HepG2 (cell line): Measurements from ENCODE around the gene KATNB1. TPM values are rescaled to one million over a fixed set of nuclear protein-coding genes. Genes with fewer than 3 reads are reported as not detected.
A peak's percentile ranks its signal among the peaks of the same experiment; 100 is the strongest.

Source experiments
- ATAC-seq: fragments of 200-7000 bp; cut with Tn5 transposase; 3 replicates; pipeline ENCODE4 v1.9.1; 2020; ENCODE audit warnings: mild to moderate bottlenecking, moderate library complexity
- BruUV-seq: library from RNA; stranded (reverse); fragments of 400-500 nt; replicated peaks from 2 replicates; lab custom pipeline; 2021; lab: Mats Ljungman, UMichigan
- CTCF ChIA-PET: fragments of 300-600 bp; formaldehyde crosslinking; extraction: SDS; loops from one replicate; lab custom pipeline; 2021; ENCODE audit warnings: low total read pairs, inconsistent platforms, low intra/inter-chr PET ratio; lab: Yijun Ruan, JAX
- POLR2A ChIA-PET: fragments of 350-600 bp; sonication (Branson Sonifier 250); formaldehyde crosslinking; loops from one replicate; lab custom pipeline; 2020; ENCODE audit warnings: antibody characterized with exemption, inconsistent platforms; lab: Yijun Ruan, JAX
- DNase-seq: peaks from one replicate; pipeline ENCODE4 v3.0.0-alpha.2; 2015; ENCODE audit warnings: low spot score
- FAIRE-seq: peaks from 3 replicates; lab custom pipeline; 2011; peaks lifted over from hg19 to GRCh38; lab: Jason Lieb, UNC
- H2AFZ ChIP-seq: one replicate; pipeline ENCODE4 v1.6.1; 2011; ENCODE audit warnings: low read length, inconsistent platforms
- H3K27ac ChIP-seq: fragments of 300-600 bp; 3 replicates; pipeline ENCODE4 v1.8.0; 2011; ENCODE audit warnings: mixed run types, mild to moderate bottlenecking, mixed read lengths, low read length, inconsistent platforms; ENCODE audit not compliant: insufficient read depth; ENCODE audit errors: extremely low read length
- H3K27me3 ChIP-seq, 2 experiments: fragments of 200-600 bp in 1 of 2; 2 replicates in 1 of 2; 3 replicates in 1 of 2; pipeline versions ENCODE4 v1.6.0 to v1.8.0; 2011; ENCODE audit warnings: low read length in 2 of 2, mild to moderate bottlenecking in 2 of 2, moderate library complexity in 2 of 2, inconsistent platforms in 1 of 2; ENCODE audit not compliant: insufficient read depth in 2 of 2, control insufficient read depth in 1 of 2
- H3K36me3 ChIP-seq, 2 experiments: fragments of 200-600 bp in 1 of 2; replicated peaks in 1 of 2; 2 replicates in 1 of 2; 3 replicates in 1 of 2; pipeline versions ENCODE4 v1.5.1 to v1.8.0; 2011; ENCODE audit warnings: low read length in 2 of 2, inconsistent platforms in 1 of 2; ENCODE audit not compliant: insufficient read depth in 2 of 2, control insufficient read depth in 1 of 2
- H3K4me1 ChIP-seq: 2 replicates; pipeline ENCODE4 v1.5.1; 2012; ENCODE audit warnings: low read length, inconsistent platforms; ENCODE audit not compliant: insufficient read depth
- H3K4me2 ChIP-seq: 2 replicates; pipeline ENCODE4 v1.6.0; 2011; ENCODE audit warnings: low read depth, low read length, inconsistent platforms
- H3K4me3 ChIP-seq, 3 experiments: fragments of 200-600 bp in 1 of 3; sonication (generic), shearing (Covaris generic) in 1 of 3; replicated peaks in 1 of 3; 2 replicates each; pipeline ENCODE4 v1.5.1; 2011 to 2016; ENCODE audit warnings: low read length in 3 of 3, inconsistent platforms in 2 of 3, low read depth in 2 of 3, mild to moderate bottlenecking in 2 of 3, control low read depth in 1 of 3, mixed read lengths in 1 of 3; ENCODE audit not compliant: insufficient read depth in 1 of 3
- H3K79me2 ChIP-seq: one replicate; pipeline ENCODE4 v1.6.1; 2011; ENCODE audit warnings: low read length, inconsistent platforms; ENCODE audit not compliant: insufficient read depth
- H3K9ac ChIP-seq: 2 replicates; pipeline ENCODE4 v1.6.0; 2011; ENCODE audit warnings: mild to moderate bottlenecking, low read depth, low read length, inconsistent platforms; ENCODE audit not compliant: insufficient read depth
- H3K9me3 ChIP-seq: 2 replicates; pipeline ENCODE4 v1.5.1; 2012; ENCODE audit warnings: mild to moderate bottlenecking, low read length
- H4K20me1 ChIP-seq: 2 replicates; pipeline ENCODE4 v1.6.0; 2011; ENCODE audit warnings: inconsistent platforms, mild to moderate bottlenecking, low read length, moderate library complexity; ENCODE audit not compliant: insufficient read depth
- DRAP1 ChIP-seq: IDR thresholded peaks from 2 replicates; pipeline ENCODE4 v1.6.1; 2016; ENCODE audit warnings: missing genetic modification reagents, missing compliant biosample characterization
- HINFP ChIP-seq: sonication (generic); formaldehyde crosslinking; IDR thresholded peaks from 2 replicates; pipeline ENCODE4 v1.4.0; 2020; ENCODE audit warnings: low read depth, mild to moderate bottlenecking, missing genetic modification reagents
- RBAK ChIP-seq: sonication (generic); formaldehyde crosslinking; IDR thresholded peaks from 2 replicates; pipeline ENCODE4 v1.5.1; 2020; ENCODE audit warnings: mild to moderate bottlenecking, missing genetic modification reagents
- REST ChIP-seq, 2 experiments: IDR thresholded peaks; 2 replicates each; pipeline ENCODE4 v1.6.1; 2011 to 2012; ENCODE audit warnings: low read length in 2 of 2, borderline replicate concordance in 1 of 2, low read depth in 1 of 2, mild to moderate bottlenecking in 1 of 2, moderate library complexity in 1 of 2
- ZBTB2 ChIP-seq: sonication (generic); formaldehyde crosslinking; IDR thresholded peaks from 2 replicates; pipeline ENCODE4 v1.8.0; 2022; ENCODE audit warnings: low read depth, missing genetic modification reagents
- ZBTB33 ChIP-seq: sonication (generic); formaldehyde crosslinking; IDR thresholded peaks from 2 replicates; pipeline ENCODE4 v1.4.0; 2020; ENCODE audit warnings: missing genetic modification reagents
- ZNF687 ChIP-seq: sonication (generic); formaldehyde crosslinking; IDR thresholded peaks from 2 replicates; pipeline ENCODE4 v1.5.1; 2020; ENCODE audit warnings: mild to moderate bottlenecking, missing genetic modification reagents, moderate library complexity
- ZNF788 ChIP-seq: sonication (generic); formaldehyde crosslinking; IDR thresholded peaks from 2 replicates; pipeline ENCODE4 v1.5.0; 2020; ENCODE audit warnings: mild to moderate bottlenecking, missing genetic modification reagents, borderline replicate concordance
- WGBS: methylation state at CpG from one replicate; pipeline ENCODE4 v1.1.6; 2017; ENCODE audit warnings: low lambda C conversion rate; 5-methylcytosine and 5-hydroxymethylcytosine counted together
- in situ Hi-C: cut with HindIII; loops from 2 replicates; pipeline ENCODE4 v1.10.0; 2017; ENCODE audit warnings: low pct_unique_long_range_greater_than_20kb; ENCODE audit not compliant: extremely low pct_ligation_motif_present
- intact Hi-C: fragments of 100-400 bp; cut with micrococcal nuclease; formaldehyde crosslinking; loops from one replicate; pipeline ENCODE4 v1.10.0; 2022; ENCODE audit not compliant: unreplicated experiment
- polyA plus RNA-seq, 8 experiments: library from polyadenylated mRNA; depleted of rRNA in 3 of 8; stranded (reverse) in 7 of 8; unstranded in 1 of 8; fragments of >200 nt; fragmentation: Illumina TruSeq in 4 of 8; extraction: Trizol in 4 of 8; gene quantifications; 2 replicates each; pipeline versions ENCODE4 v1.2.1 to v1.2.3, GENCODE V29; 2011 to 2016; ENCODE audit warnings: low read depth in 4 of 8, missing spikeins in 1 of 8, mixed read lengths in 1 of 8; ENCODE audit not compliant: insufficient read depth in 1 of 8
- total RNA-seq, 5 experiments: library from RNA; depleted of rRNA; stranded (reverse); fragments of >200 nt; fragmentation: Illumina TruSeq; extraction: Trizol; gene quantifications; 2 replicates each; pipeline ENCODE4 v1.2.3, GENCODE V29; 2016; ENCODE audit warnings: low read depth in 1 of 5

KATNB1 gene
- total and polyA plus RNA-seq, 2 of the 13 experiments (the other 11 are each of a cell fraction or from before 2014, with no cell fraction given) = 31.5 to 43.5 TPM

GRCh38 chr16:57725976-57726375, 9.6 kb upstream of the KATNB1 start:
- FAIRE-seq = no peak
- intact Hi-C loops = no loop called here
- in situ Hi-C loops = loop anchor here (5.0 kb wide), 1 partner anchor 124 kb away; no protein-coding TSS in a partner anchor
- no peak overlapping the region for H2AFZ ChIP-seq
- no peak overlapping the region for H3K27ac ChIP-seq
- no TSS peak for BruUV-seq
- H3K27me3 ChIP-seq = no peaks in the 10 kb centered on the region
- ATAC-seq = no peak
- H3K79me2 ChIP-seq = no peaks in the 10 kb centered on the region
- ChIA-PET CTCF (interaction anchor here (0.9 kb wide), 1 partner anchor 77 kb away, joined by 3 read pairs; no protein-coding TSS in a partner anchor), POLR2A (interaction anchor here (1.8 kb wide), 1 partner anchor 9 kb away, joined by 6 read pairs; the partner anchor contains the start of gene KATNB1)
- no peak for DNase-seq
- peaks cover 25% of the 10 kb centered on the region for H3K4me1 ChIP-seq
- no peak overlapping the region for H3K4me3 ChIP-seq
- no peaks in the 10 kb centered on the region for H3K9me3 ChIP-seq
- TF ChIP-seq ZBTB33 (CRISPR knock-in tag) (peak; percentile 55), ZBTB2 (CRISPR knock-in tag) (no peak), RBAK (no peak), ZNF687 (CRISPR knock-in tag) (0 out of 2 replicates have a peak, but pooled peaks have one; percentile 10), ZNF788 (CRISPR knock-in tag) (no peak), REST (IDR thresholded peaks at IDR 0.05; ENCODE audit: borderline replicate concordance in 1 of 2, low read depth in 1 of 2, low read length in 2 of 2) (no peak), DRAP1 (CRISPR knock-in tag) (no peak), HINFP (no peak)
- no peak overlapping the region for H3K9ac ChIP-seq
- H3K4me2 ChIP-seq = no peak overlapping the region
- H4K20me1 ChIP-seq = no peaks in the 10 kb centered on the region
- 85% methylated on average over 30 of the region's 30 CpGs for WGBS
- no peaks in the 10 kb centered on the region for H3K36me3 ChIP-seq
